ENCODE measurements around the gene PTPRG.

Gene PTPRG

DNA sequence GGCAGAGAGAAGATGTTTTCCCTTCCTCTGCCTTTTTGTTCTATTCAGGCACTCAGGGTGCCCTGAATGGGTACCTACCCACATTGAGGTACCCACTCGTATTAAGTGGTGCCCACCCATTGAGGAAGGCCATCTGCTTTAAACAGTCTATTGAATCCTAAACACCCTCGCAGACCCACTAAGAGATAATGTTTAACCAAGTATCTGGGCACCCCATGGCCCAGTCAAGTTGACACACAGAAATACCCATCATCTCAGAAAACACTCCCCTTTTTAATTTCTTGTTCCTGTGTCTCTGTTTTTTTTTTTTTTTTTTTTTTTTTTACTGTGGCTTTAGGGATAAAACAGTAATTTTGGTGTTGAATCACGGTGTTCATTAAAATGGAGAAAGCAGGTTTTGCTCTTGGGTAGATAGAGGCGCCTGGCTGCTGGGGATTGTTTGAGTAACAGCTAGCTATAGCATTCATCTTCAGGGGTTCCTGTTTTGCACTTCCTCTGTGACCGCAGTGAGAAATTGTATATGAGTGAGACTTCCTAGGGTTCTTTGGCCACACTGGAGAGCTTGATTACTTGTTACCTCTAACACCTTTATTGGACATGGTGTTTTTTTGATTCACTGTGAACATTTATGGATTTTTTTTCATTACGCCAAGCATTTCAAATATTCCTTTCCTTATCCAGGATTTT lies 259.1 kb downstream of the PTPRG start:
- Histone ChIP-seq H3K36me3 (replicated peaks; ENCODE audit: low read depth, low read length) (no peaks in the 10 kb centered on the region), H3K9me3 (ENCODE audit: insufficient read depth, low read length) (no peaks in the 10 kb centered on the region), H4K20me1 (ENCODE audit: insufficient read depth, low read length) (no peaks in the 10 kb centered on the region), H3K4me1 (ENCODE audit: low read length) (peaks cover 9% of the 10 kb centered on the region), H3K27me3 (ENCODE audit: low read depth, low read length) (no peaks in the 10 kb centered on the region), H3K4me3 (ENCODE audit: low read length) (no peak overlapping the region), H3K79me2 (ENCODE audit: low read length) (no peaks in the 10 kb centered on the region), H3K27ac (ENCODE audit: low read length) (no peak overlapping the region), H3K4me2 (ENCODE audit: low read length) (no peak overlapping the region), H3K9ac (ENCODE audit: low read length) (no peak overlapping the region), H2AFZ (ENCODE audit: low read depth, low read length) (no peak overlapping the region)
- TF ChIP-seq, protein P1, sequence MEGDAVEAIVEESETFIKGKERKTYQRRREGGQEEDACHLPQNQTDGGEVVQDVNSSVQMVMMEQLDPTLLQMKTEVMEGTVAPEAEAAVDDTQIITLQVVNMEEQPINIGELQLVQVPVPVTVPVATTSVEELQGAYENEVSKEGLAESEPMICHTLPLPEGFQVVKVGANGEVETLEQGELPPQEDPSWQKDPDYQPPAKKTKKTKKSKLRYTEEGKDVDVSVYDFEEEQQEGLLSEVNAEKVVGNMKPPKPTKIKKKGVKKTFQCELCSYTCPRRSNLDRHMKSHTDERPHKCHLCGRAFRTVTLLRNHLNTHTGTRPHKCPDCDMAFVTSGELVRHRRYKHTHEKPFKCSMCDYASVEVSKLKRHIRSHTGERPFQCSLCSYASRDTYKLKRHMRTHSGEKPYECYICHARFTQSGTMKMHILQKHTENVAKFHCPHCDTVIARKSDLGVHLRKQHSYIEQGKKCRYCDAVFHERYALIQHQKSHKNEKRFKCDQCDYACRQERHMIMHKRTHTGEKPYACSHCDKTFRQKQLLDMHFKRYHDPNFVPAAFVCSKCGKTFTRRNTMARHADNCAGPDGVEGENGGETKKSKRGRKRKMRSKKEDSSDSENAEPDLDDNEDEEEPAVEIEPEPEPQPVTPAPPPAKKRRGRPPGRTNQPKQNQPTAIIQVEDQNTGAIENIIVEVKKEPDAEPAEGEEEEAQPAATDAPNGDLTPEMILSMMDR (IDR thresholded peaks at IDR 0.05; ENCODE audit: low read depth, low read length): no peak
- TF ChIP-seq EZH2phosphoT487 (IDR thresholded peaks at IDR 0.05; ENCODE audit: low read depth): no peak

DNA sequence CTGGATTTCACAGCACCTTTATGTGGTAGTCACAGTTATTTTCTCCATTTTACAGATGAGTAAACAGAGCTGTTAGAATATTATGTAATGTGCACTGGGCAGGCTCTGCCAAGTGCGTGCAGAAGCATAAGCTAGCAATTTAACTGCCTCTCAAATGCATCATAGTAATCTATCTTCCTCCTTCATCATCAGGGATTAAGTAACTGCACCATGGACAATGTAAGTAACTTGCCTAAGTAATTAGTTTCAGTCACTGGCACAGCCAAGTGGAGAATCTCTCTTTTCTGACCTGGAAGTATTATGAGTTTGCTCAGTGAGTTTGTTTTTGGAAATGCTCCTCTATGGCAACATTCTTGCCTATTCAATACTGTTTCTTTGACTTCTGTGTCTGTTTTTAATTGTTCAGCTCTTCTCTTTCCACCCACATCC lies 260.5 kb downstream of the PTPRG start:
- H3K9ac ChIP-seq (ENCODE audit: low read length): no peak overlapping the region
- no peaks in the 10 kb centered on the region for H3K27me3 ChIP-seq (ENCODE audit: low read depth, low read length)
- peaks cover 9% of the 10 kb centered on the region for H3K4me1 ChIP-seq (ENCODE audit: low read length)
- no peaks in the 10 kb centered on the region for H3K36me3 ChIP-seq (replicated peaks; ENCODE audit: low read depth, low read length)
- no peaks in the 10 kb centered on the region for H3K79me2 ChIP-seq (ENCODE audit: low read length)
- H2AFZ ChIP-seq (ENCODE audit: low read depth, low read length): no peak overlapping the region
- no peak overlapping the region for H3K4me3 ChIP-seq (ENCODE audit: low read length)
- H3K4me2 ChIP-seq (ENCODE audit: low read length): no peak overlapping the region
- no peaks in the 10 kb centered on the region for H3K9me3 ChIP-seq (ENCODE audit: insufficient read depth, low read length)
- no peaks in the 10 kb centered on the region for H4K20me1 ChIP-seq (ENCODE audit: insufficient read depth, low read length)
- no peak for TF ChIP-seq EZH2phosphoT487 (IDR thresholded peaks at IDR 0.05; ENCODE audit: low read depth)
- H3K27ac ChIP-seq (ENCODE audit: low read length): no peak overlapping the region

DNA sequence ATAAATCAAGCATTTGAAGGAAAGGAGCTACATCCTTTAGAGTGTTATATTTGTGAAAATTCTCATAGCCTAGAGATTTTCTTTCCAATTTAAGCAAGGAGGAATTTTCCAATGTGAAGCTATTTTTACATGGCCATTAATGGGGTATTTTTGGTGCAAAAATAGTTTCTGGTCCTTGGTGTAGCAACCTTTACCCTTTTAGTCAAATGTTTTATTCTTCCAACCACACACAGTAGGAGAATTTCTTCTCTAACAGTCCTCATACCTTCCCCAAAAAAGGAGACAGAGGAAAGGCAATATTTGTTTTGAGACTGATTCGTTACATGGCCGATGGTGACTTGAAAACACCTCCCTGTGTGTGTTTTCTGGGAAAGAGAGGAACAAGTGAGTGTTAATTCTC lies 261.2 kb downstream of the PTPRG start:
- no peaks in the 10 kb centered on the region for H4K20me1 ChIP-seq (ENCODE audit: insufficient read depth, low read length)
- peaks cover 9% of the 10 kb centered on the region for H3K4me1 ChIP-seq (ENCODE audit: low read length)
- no peak overlapping the region for H3K9ac ChIP-seq (ENCODE audit: low read length)
- no peaks in the 10 kb centered on the region for H3K27me3 ChIP-seq (ENCODE audit: low read depth, low read length)
- H2AFZ ChIP-seq (ENCODE audit: low read depth, low read length): no peak overlapping the region
- H3K9me3 ChIP-seq (ENCODE audit: insufficient read depth, low read length): no peaks in the 10 kb centered on the region
- H3K4me3 ChIP-seq (ENCODE audit: low read length): no peak overlapping the region
- no peaks in the 10 kb centered on the region for H3K36me3 ChIP-seq (replicated peaks; ENCODE audit: low read depth, low read length)
- TF ChIP-seq, protein P1 (IDR thresholded peaks at IDR 0.05; ENCODE audit: low read depth, low read length): no peak
- TF ChIP-seq EZH2phosphoT487 (IDR thresholded peaks at IDR 0.05; ENCODE audit: low read depth): no peak
- no peak overlapping the region for H3K4me2 ChIP-seq (ENCODE audit: low read length)
- H3K27ac ChIP-seq (ENCODE audit: low read length): no peak overlapping the region
- no peaks in the 10 kb centered on the region for H3K79me2 ChIP-seq (ENCODE audit: low read length)

DNA sequence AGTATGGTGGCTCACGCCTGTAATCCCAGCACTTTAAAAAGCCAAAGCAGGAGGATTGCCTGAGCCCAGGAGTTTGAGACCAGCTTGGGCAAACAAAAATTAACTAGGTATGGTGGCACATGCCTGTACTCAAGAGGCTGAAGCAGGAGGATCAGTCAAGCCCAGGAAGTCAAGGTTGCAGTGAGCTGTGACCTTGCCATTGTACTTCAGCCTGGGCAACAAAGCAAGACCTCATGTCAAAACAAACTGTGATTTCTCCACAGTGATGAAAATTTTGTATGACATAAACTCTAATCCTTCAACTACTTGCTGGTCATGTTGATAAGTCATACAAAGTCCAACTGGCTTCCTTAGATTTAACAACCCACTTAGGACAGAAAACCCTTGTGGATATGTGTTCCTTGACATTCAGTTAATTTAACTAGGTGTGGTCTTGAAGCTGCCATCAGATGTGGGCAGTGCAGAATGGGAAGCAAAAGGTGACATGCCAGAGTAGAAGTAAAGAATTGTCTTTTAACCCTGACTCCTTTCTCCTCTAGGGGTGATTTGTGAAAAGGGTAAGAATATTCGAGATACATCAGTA lies 263.3 kb downstream of the PTPRG start:
- Histone ChIP-seq H3K36me3 (replicated peaks; ENCODE audit: low read depth, low read length) (no peaks in the 10 kb centered on the region), H3K27ac (ENCODE audit: low read length) (no peak overlapping the region), H2AFZ (ENCODE audit: low read depth, low read length) (no peak overlapping the region), H3K4me2 (ENCODE audit: low read length) (no peak overlapping the region), H3K9me3 (ENCODE audit: insufficient read depth, low read length) (no peaks in the 10 kb centered on the region), H3K27me3 (ENCODE audit: low read depth, low read length) (no peaks in the 10 kb centered on the region), H3K4me3 (ENCODE audit: low read length) (no peak overlapping the region), H3K79me2 (ENCODE audit: low read length) (no peaks in the 10 kb centered on the region), H4K20me1 (ENCODE audit: insufficient read depth, low read length) (no peaks in the 10 kb centered on the region), H3K4me1 (ENCODE audit: low read length) (peaks cover 9% of the 10 kb centered on the region), H3K9ac (ENCODE audit: low read length) (no peak overlapping the region)
- TF ChIP-seq, protein P1 (IDR thresholded peaks at IDR 0.05; ENCODE audit: low read depth, low read length): no peak
- TF ChIP-seq EZH2phosphoT487 (IDR thresholded peaks at IDR 0.05; ENCODE audit: low read depth): no peak

Measured in OCI-LY3 (cell line).